Esophagus squamous epithelium (tissue), 5 donors: ENCODE results near the gene STK4. TPM values are rescaled to one million over a fixed set of nuclear protein-coding genes. Genes with fewer than 3 reads are reported as not detected.
"Not testable (repeated sequence)": the region's sequence is repeated elsewhere in the genome, so short reads cannot be mapped to it uniquely, and the experiment has no call there.

Experiments used
- DNase-seq: peaks from one replicate; lab custom pipeline; 2025; lab: John Stamatoyannopoulos, UW
- H3K27ac ChIP-seq, 4 donors: fragments of 200-600 bp; sonication (generic); one replicate each; pipeline ENCODE4 v1.5.1; 2016 to 2019; ENCODE audit warnings: mild to moderate bottlenecking in 1 of 4
- H3K27me3 ChIP-seq, 4 donors: fragments of 200-600 bp; sonication (generic); 1 replicate in 3 of 4; 2 replicates in 1 of 4; pipeline versions ENCODE4 v1.5.1 to v1.6.0; 2017 to 2021; ENCODE audit warnings: antibody characterized with exemption in 1 of 4
- H3K36me3 ChIP-seq, 3 donors: fragments of 200-600 bp; sonication (generic); one replicate each; pipeline ENCODE4 v1.5.1; 2016 to 2019
- H3K4me1 ChIP-seq, 3 donors: fragments of 200-600 bp; sonication (generic); one replicate each; pipeline ENCODE4 v1.5.1; 2017 to 2019
- H3K4me3 ChIP-seq, 4 donors: fragments of 200-600 bp; sonication (generic); 1 replicate in 3 of 4; 2 replicates in 1 of 4; pipeline ENCODE4 v1.5.1; 2016 to 2019; ENCODE audit warnings: mild to moderate bottlenecking in 2 of 4, moderate library complexity in 1 of 4
- H3K9me3 ChIP-seq, 3 donors: fragments of 200-600 bp; sonication (generic); one replicate each; pipeline ENCODE4 v1.5.1; 2016 to 2019
- POLR2A ChIP-seq, 4 donors: fragments of 450-650 bp; IDR thresholded peaks; one replicate each; pipeline ENCODE4 v1.6.1; 2017; ENCODE audit warnings: antibody characterized with exemption in 4 of 4, mild to moderate bottlenecking in 4 of 4, moderate library complexity in 3 of 4
- WGBS, 2 donors: methylation state at CpG; one replicate each; pipeline ENCODE4 v1.1.5; 2018; 5-methylcytosine and 5-hydroxymethylcytosine counted together
- intact Hi-C: fragments of 100-400 bp; cut with DNase I; formaldehyde crosslinking; loops from one replicate; pipeline ENCODE4 v1.15.0; 2022
- total RNA-seq, 4 donors: library from RNA; depleted of rRNA; stranded (reverse); fragments of >200 nt; gene quantifications; one replicate each; pipeline ENCODE4 v1.1.0, GENCODE V29; 2016
- TF ChIP-seq, protein P1 (sequence below), 6 experiments: fragments of 450-650 bp in 4 of 6; fragments of 200-600 bp in 2 of 6; sonication (generic) in 2 of 6; IDR thresholded peaks; one replicate each; pipeline ENCODE4 v1.5.1; 2016 to 2019; ENCODE audit warnings: antibody characterized with exemption in 6 of 6, mild to moderate bottlenecking in 4 of 6, moderate library complexity in 4 of 6
- donor health status: DM: yes; HTN: yes; CAD: no.

The STK4 gene
- total RNA-seq, 4 donors from 2014 or later, result 14.6 to 29.8 (median 17.6) TPM

DNA sequence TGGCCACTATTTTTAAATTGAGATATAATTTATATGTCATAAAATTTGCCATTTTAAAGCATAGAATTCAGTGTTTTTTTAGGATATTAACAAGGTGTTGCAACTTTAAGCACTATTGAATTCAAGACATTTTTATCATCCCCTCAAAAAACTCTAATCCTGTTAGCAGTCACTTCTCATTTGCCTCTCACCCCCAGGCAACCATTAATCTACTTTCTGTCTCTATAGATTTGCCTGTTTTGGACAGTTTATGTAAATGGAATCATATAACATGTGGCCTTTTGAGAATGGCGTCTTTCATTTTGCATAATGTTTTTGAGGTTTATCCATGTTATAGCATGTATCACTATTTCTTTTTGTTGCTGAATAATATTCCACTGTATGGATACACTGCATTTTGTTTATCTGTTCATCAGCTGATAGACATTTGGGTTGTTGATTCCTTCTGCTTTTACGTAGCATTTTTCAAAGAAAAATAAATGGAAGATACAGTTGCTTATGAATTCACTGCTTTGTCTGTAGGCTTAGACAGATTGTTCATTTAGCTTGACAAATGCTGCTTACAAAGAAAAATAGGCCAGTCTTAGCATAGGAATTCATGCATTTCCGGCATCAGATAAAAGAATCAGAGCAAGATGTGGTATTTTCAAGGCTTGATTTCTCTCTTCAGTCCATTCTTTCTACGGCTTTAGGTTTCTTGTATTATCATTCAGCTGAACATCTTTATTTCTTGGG lies 52.9 kb downstream of the STK4 start:
- peaks cover 0 to 72% (median 3%) of the 10 kb centered on the region in 3 donors for H3K36me3 ChIP-seq
- intact Hi-C loops, result no loop called here
- no peak for TF ChIP-seq POLR2A (IDR thresholded peaks at IDR 0.05)
- TF ChIP-seq, protein P1, sequence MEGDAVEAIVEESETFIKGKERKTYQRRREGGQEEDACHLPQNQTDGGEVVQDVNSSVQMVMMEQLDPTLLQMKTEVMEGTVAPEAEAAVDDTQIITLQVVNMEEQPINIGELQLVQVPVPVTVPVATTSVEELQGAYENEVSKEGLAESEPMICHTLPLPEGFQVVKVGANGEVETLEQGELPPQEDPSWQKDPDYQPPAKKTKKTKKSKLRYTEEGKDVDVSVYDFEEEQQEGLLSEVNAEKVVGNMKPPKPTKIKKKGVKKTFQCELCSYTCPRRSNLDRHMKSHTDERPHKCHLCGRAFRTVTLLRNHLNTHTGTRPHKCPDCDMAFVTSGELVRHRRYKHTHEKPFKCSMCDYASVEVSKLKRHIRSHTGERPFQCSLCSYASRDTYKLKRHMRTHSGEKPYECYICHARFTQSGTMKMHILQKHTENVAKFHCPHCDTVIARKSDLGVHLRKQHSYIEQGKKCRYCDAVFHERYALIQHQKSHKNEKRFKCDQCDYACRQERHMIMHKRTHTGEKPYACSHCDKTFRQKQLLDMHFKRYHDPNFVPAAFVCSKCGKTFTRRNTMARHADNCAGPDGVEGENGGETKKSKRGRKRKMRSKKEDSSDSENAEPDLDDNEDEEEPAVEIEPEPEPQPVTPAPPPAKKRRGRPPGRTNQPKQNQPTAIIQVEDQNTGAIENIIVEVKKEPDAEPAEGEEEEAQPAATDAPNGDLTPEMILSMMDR (IDR thresholded peaks at IDR 0.05), result no peak

DNA sequence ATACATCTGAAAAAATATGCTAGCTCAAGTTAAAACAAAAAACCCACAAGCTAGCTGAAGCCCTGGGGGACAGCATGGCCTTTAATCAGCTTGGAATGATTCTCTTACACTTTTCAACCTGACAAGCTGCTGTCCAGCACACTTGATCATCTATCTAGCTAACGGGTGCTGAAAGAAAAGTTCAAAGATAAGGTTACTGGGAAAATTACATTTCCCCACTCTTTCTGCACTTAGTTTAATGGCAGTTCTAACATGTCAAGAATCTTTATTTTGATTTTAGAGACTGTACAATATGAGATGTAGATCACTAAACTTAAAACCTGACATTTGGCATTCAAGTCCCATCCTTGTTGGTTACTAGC lies 53.4 kb downstream of the STK4 start:
- Histone ChIP-seq H3K27ac (no peak overlapping the region), H3K36me3 (peaks cover 0 to 78% (median 4%) of the 10 kb centered on the region in 3 donors), H3K27me3 (no peaks in the 10 kb centered on the region), H3K9me3 (no peaks in the 10 kb centered on the region), H3K4me3 (no peak overlapping the region), H3K4me1 (no peaks in the 10 kb centered on the region)
- WGBS, 2 donors, result 89 to 92% methylated on average over 1 of the region's 1 CpG
- DNase-seq, result no peak
- TF ChIP-seq POLR2A (IDR thresholded peaks at IDR 0.05), result no peak
- TF ChIP-seq, protein P1 (IDR thresholded peaks at IDR 0.05), result no peak
- intact Hi-C loops, result no loop called here

More for the DNA sequence above, 52.9 kb downstream of the STK4 start:
- Histone ChIP-seq H3K27me3 (no peaks in the 10 kb centered on the region), H3K9me3 (no peaks in the 10 kb centered on the region), H3K27ac (no peak overlapping the region), H3K4me1 (no peaks in the 10 kb centered on the region), H3K4me3 (no peak overlapping the region)
- DNase-seq, result no peak
- 86 to 99% methylated on average over 4 of the region's 4 CpGs for WGBS, 2 donors

DNA sequence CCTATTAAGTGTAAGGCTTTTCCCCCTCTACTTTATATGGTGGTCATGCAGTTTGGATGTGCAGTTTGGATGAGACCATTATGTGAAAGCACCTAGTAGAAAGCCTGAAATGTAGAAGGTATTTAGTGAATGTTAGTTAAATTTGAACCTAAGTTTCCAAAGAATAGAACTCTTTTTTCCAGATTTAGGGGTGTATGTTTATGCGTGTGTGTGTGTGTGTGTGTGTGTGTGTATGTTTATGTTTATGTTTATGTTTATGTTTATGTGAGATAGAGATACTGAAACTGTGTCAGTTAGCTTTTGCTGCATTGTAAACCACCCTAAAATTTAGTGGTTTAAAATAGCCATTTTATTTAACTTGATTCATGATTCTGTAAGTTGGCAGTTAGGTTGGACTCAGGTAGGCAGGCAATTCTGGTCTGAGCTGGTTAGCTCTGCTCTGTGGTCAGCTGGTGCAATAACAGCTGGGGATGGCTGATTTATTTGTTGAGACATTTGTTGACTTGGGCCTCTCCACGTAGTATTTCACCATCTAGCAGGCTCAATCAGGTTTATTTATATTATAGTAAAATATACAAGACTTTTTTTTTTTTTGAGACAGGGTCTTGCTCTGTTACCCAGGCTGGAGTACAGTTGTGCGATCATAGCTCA lies 54.0 kb downstream of the STK4 start:
- no peaks in the 10 kb centered on the region for H3K9me3 ChIP-seq
- H3K4me1 ChIP-seq, result no peaks in the 10 kb centered on the region
- H3K27me3 ChIP-seq, result no peaks in the 10 kb centered on the region
- H3K36me3 ChIP-seq, result peaks cover 0 to 78% (median 6%) of the 10 kb centered on the region in 3 donors
- no peak for TF ChIP-seq POLR2A (IDR thresholded peaks at IDR 0.05)
- TF ChIP-seq, protein P1 (IDR thresholded peaks at IDR 0.05), result no peak
- 71 to 83% methylated on average over 3 of the region's 3 CpGs for WGBS, 2 donors
- no peak overlapping the region for H3K27ac ChIP-seq
- no peak for DNase-seq
- intact Hi-C loops, result no loop called here
- no peak overlapping the region for H3K4me3 ChIP-seq

DNA sequence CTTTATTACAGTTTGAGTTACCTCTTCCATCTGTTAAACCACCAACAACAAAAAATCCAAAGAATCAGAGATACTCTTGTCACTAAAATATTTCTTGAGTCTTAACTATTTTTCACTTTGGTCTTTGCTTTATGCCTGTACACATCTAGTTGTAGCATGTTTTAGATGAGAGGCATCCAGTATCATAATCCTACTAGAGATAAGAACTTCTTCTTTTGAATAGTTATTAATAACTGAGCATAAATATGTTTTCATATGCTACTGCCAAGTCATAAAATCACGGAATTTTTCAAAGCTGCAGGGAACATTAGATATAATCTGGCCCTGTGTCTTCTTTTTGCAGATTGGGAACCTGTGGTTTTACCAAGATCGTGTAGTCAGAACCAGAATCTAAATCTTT lies 55.3 kb downstream of the STK4 start:
- 61 to 77% methylated on average over 2 of the region's 2 CpGs for WGBS, 2 donors
- no peaks in the 10 kb centered on the region for H3K4me1 ChIP-seq
- H3K4me3 ChIP-seq, result no peak overlapping the region
- no peak overlapping the region for H3K27ac ChIP-seq
- no peaks in the 10 kb centered on the region for H3K9me3 ChIP-seq
- peaks cover 0 to 79% (median 7%) of the 10 kb centered on the region in 3 donors for H3K36me3 ChIP-seq
- intact Hi-C loops, result no loop called here
- H3K27me3 ChIP-seq, result no peaks in the 10 kb centered on the region
- TF ChIP-seq, protein P1 (IDR thresholded peaks at IDR 0.05), result no peak
- no peak for TF ChIP-seq POLR2A (IDR thresholded peaks at IDR 0.05)
- no peak for DNase-seq

DNA sequence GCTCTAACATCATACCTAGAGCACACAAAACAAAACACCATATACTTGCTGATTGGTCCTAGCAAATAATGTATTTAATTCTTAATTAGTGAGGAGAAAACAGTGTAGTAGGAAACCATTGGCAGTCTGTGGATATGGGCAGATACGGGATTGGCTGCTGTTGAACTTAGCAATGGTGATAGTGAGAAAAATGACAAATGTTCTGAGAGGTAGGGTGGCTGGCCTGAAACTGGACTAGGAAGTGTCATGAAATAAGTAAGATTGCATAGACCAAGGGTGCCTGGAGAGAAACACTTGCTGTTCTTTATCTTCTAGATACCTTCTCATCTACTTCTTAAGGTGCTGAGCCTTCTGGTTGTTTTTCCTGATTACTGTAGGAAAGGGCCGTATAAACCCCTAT lies 56.8 kb downstream of the STK4 start:
- intact Hi-C loops, H3K27me3 ChIP-seq, H3K27ac ChIP-seq, H3K4me1 ChIP-seq, H3K4me3 ChIP-seq, DNase-seq, H3K9me3 ChIP-seq: not testable (repeated sequence)
- H3K36me3 ChIP-seq, result peaks cover 0 to 77% (median 11%) of the 10 kb centered on the region in 3 donors
- WGBS, 2 donors, result 90 to 91% methylated on average over 2 of the region's 2 CpGs
